Ishikawa (cell line): ENCODE data around the gene ARPP19.

Experiments
- CEBPB ChIP-seq: IDR thresholded peaks from 2 replicates; pipeline ENCODE4 v1.6.1; 2012
- CREB1 ChIP-seq: IDR thresholded peaks from 2 replicates; pipeline ENCODE4 v1.6.1; 2012; ENCODE audit warnings: low read depth
- EGR1 ChIP-seq: IDR thresholded peaks from 2 replicates; pipeline ENCODE4 v1.6.1; 2012
- EP300 ChIP-seq: IDR thresholded peaks from 2 replicates; pipeline ENCODE4 v1.6.1; 2012; ENCODE audit warnings: borderline replicate concordance
- FOXM1 ChIP-seq: IDR thresholded peaks from 2 replicates; pipeline ENCODE4 v1.6.1; 2012; ENCODE audit warnings: low read depth, borderline replicate concordance
- NFIC ChIP-seq: IDR thresholded peaks from 2 replicates; pipeline ENCODE4 v1.6.1; 2012
- RAD21 ChIP-seq: IDR thresholded peaks from 2 replicates; pipeline ENCODE4 v1.6.1; 2012; ENCODE audit warnings: low read depth
- TAF1 ChIP-seq: IDR thresholded peaks from 2 replicates; pipeline ENCODE4 v1.6.1; 2012; ENCODE audit warnings: low read depth, mild to moderate bottlenecking
- TCF12 ChIP-seq: IDR thresholded peaks from 2 replicates; pipeline ENCODE4 v1.6.1; 2012; ENCODE audit warnings: low read depth
- TEAD4 ChIP-seq: IDR thresholded peaks from 2 replicates; pipeline ENCODE4 v1.6.1; 2012
- YY1 ChIP-seq: IDR thresholded peaks from 2 replicates; pipeline ENCODE4 v1.6.1; 2012; ENCODE audit warnings: low read depth
- ZBTB7A ChIP-seq: IDR thresholded peaks from 2 replicates; pipeline ENCODE4 v1.6.1; 2012; ENCODE audit warnings: low read depth
- TF ChIP-seq, protein P1 (sequence below): IDR thresholded peaks from 2 replicates; pipeline ENCODE4 v1.6.1; 2012
- TF ChIP-seq, protein P2 (sequence below): IDR thresholded peaks from 2 replicates; pipeline ENCODE4 v1.6.1; 2012; ENCODE audit warnings: low read depth, mild to moderate bottlenecking
- TF ChIP-seq, protein P3 (sequence below): IDR thresholded peaks from 2 replicates; pipeline ENCODE4 v1.6.1; 2012

Gene ARPP19

DNA sequence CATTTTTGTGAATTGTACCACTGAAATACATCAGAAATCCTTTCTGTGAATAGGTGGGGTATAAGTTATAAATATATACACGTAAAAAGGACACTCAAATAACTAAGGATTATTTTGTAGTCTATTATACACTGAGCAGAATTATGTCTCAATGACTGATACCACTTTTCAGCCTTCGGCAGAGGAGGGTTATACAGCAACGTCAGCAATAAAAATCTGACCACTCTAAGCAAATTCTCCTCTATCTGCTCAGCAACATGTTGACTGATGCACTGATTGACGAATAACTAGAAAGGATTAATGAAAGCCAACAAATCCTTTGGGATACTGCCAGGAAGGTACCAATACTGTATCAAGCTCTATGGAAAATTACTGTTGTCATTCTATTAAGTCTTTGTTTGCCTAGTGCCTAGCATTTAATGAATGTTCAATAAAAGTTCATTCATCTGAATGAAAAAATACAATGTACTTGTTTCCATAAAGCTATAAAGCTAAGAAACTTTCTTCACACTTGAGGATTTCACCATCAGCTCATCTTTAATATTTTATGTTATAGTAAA lies 5.2 kb downstream of the ARPP19 start:
- no peak for TF ChIP-seq FOXM1
- TF ChIP-seq, protein P1, sequence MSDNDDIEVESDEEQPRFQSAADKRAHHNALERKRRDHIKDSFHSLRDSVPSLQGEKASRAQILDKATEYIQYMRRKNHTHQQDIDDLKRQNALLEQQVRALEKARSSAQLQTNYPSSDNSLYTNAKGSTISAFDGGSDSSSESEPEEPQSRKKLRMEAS: no peak
- no peak for TF ChIP-seq YY1
- TF ChIP-seq, protein P2, sequence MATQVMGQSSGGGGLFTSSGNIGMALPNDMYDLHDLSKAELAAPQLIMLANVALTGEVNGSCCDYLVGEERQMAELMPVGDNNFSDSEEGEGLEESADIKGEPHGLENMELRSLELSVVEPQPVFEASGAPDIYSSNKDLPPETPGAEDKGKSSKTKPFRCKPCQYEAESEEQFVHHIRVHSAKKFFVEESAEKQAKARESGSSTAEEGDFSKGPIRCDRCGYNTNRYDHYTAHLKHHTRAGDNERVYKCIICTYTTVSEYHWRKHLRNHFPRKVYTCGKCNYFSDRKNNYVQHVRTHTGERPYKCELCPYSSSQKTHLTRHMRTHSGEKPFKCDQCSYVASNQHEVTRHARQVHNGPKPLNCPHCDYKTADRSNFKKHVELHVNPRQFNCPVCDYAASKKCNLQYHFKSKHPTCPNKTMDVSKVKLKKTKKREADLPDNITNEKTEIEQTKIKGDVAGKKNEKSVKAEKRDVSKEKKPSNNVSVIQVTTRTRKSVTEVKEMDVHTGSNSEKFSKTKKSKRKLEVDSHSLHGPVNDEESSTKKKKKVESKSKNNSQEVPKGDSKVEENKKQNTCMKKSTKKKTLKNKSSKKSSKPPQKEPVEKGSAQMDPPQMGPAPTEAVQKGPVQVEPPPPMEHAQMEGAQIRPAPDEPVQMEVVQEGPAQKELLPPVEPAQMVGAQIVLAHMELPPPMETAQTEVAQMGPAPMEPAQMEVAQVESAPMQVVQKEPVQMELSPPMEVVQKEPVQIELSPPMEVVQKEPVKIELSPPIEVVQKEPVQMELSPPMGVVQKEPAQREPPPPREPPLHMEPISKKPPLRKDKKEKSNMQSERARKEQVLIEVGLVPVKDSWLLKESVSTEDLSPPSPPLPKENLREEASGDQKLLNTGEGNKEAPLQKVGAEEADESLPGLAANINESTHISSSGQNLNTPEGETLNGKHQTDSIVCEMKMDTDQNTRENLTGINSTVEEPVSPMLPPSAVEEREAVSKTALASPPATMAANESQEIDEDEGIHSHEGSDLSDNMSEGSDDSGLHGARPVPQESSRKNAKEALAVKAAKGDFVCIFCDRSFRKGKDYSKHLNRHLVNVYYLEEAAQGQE: no peak
- no peak for TF ChIP-seq TAF1
- no peak for TF ChIP-seq CEBPB
- TF ChIP-seq EGR1: no peak
- TF ChIP-seq TEAD4: no peak
- TF ChIP-seq CREB1: no peak
- no peak for TF ChIP-seq NFIC
- TF ChIP-seq EP300: no peak

DNA sequence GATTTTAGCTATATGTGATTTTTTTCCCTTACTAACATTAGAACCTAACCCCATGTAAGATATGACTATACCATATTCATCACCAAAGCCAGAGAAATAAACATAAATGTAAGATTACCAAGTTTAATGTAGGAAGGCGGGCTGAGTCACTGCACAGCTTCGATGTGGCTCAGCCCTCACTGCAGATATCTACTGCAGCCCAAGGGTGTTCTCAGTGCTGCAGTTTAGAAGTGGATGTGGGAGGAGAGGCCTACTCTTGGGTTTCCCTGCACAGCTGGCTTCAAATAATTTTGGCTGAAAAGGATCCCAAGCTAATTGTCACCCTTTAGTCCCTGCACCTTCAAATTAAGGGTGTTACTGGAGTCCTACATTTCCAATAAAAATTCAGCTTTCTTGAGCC lies 9.3 kb downstream of the ARPP19 start:
- TF ChIP-seq TAF1 (no peak), TCF12 (no peak), TEAD4 (no peak), EGR1 (no peak), YY1 (no peak), CEBPB (no peak), ZBTB7A (no peak), NFIC (no peak), CREB1 (no peak), EP300 (no peak), RAD21 (no peak)
- TF ChIP-seq, protein P1: no peak
- TF ChIP-seq, protein P3, sequence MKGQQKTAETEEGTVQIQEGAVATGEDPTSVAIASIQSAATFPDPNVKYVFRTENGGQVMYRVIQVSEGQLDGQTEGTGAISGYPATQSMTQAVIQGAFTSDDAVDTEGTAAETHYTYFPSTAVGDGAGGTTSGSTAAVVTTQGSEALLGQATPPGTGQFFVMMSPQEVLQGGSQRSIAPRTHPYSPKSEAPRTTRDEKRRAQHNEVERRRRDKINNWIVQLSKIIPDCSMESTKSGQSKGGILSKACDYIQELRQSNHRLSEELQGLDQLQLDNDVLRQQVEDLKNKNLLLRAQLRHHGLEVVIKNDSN: no peak

DNA sequence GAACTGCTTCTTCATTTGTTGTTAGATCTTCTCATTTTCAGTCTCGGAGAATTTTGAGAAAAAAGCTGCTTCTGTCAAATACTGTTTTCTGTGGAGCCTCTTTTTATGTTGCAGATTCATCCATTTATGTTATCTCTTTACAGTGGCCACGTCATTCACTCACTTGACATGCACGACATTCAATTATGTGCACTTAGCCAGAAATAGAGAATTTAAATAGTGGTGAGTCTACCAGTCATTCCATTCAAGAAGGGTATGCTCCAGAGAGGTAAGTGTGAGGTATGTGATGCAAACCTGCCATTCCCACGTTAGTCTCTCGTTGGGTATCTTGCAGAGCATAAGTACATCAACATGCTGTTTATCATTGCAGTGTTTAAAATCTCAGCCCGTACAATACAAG lies 9.8 kb downstream of the ARPP19 start:
- TF ChIP-seq, protein P2: no peak
- TF ChIP-seq TAF1: no peak

DNA sequence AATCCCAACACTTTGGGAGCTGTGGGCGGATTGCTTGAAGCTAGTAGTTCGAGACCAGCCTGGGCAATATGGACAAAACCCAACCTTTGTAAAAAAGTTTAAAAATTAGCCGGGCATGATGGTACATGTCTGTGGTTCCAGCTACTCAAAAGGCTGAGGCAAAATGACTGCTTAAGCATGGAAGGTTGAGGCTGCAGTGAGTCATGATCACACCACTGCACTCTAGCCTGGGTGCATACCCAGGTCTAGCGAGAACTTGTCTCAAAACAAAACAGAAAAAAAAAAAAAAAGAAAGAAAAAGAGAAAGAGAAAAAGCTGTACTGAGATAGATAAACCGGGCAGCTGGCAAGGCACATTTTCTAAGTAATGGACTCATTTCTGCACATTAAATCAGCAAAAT lies 10.6 kb downstream of the ARPP19 start:
- no peak for TF ChIP-seq TAF1
- no peak for TF ChIP-seq YY1
- no peak for TF ChIP-seq TEAD4
- TF ChIP-seq, protein P2: no peak
- no peak for TF ChIP-seq RAD21
- TF ChIP-seq, protein P1: no peak
- TF ChIP-seq ZBTB7A: no peak
- TF ChIP-seq TCF12: no peak
- no peak for TF ChIP-seq CREB1
- TF ChIP-seq EP300: no peak
- TF ChIP-seq EGR1: no peak
- TF ChIP-seq CEBPB: no peak
- TF ChIP-seq FOXM1: no peak
- TF ChIP-seq, protein P3: no peak
- TF ChIP-seq NFIC: no peak

DNA sequence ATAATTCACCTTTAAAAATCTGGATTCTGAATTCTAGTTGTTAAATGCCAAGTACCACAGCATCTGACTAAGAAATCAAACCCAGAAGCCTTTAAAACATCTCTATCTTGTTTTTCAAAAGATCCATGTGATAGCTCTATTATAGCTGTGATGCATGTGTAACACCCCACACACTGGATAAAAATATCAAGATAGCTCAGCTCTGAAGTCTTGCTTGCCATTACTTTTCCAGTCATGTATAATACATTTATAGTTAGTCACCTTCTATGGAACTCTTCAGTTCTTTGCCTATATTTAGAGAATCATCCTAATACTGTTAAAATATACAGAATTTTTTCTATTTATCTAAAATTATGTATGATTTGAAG lies 11.6 kb downstream of the ARPP19 start:
- TF ChIP-seq CEBPB (no peak), ZBTB7A (no peak), CREB1 (no peak), RAD21 (no peak), TAF1 (no peak), TEAD4 (no peak), TCF12 (no peak), NFIC (no peak)
- TF ChIP-seq, protein P2: no peak
- TF ChIP-seq, protein P3: no peak
- TF ChIP-seq, protein P1: no peak
